ENCODE data around the gene UNC119.

Gene UNC119

DNA sequence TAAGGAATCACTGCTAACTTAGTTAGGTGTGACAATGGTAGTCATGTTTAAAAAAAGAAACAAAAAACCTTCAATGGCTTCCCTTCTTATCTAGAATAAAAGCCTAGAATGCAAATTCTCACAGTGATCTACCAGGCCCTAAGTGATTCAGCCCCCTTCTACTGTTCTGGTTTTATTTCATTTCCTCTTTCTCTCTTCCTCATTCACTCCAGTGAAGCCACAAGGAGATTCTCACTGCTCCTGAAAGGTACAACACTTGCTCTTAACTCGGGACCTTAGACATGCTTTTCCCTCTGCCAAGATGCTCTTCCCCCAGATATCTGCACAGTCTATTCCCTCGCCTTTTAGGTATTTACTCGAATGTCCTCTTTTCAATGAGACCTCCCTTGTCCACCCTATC lies 15.2 kb upstream of the UNC119 start:
- DNase-seq (ENCODE audit: extremely low spot score) = no peak
- CTCF ChIA-PET = no interaction called here
- TF ChIP-seq BHLHE40 (IDR thresholded peaks at IDR 0.05; ENCODE audit: borderline replicate concordance) = no peak
- no peak for TF ChIP-seq SUZ12 (IDR thresholded peaks at IDR 0.05)
- no peak for TF ChIP-seq ZNF384 (IDR thresholded peaks at IDR 0.05)
- TF ChIP-seq L3MBTL2 (conservative IDR thresholded peaks at IDR 0.05) = no peak
- TF ChIP-seq LEF1 (IDR thresholded peaks at IDR 0.05; ENCODE audit: borderline replicate concordance) = no peak
- TF ChIP-seq SP1 (IDR thresholded peaks at IDR 0.05) = no peak
- TF ChIP-seq TARDBP (IDR thresholded peaks at IDR 0.05) = no peak
- TF ChIP-seq ELF4 (IDR thresholded peaks at IDR 0.05) = no peak
- no peak for TF ChIP-seq HDGF (IDR thresholded peaks at IDR 0.05; ENCODE audit: borderline replicate concordance)
- POLR2A ChIA-PET = no interaction called here

DNA sequence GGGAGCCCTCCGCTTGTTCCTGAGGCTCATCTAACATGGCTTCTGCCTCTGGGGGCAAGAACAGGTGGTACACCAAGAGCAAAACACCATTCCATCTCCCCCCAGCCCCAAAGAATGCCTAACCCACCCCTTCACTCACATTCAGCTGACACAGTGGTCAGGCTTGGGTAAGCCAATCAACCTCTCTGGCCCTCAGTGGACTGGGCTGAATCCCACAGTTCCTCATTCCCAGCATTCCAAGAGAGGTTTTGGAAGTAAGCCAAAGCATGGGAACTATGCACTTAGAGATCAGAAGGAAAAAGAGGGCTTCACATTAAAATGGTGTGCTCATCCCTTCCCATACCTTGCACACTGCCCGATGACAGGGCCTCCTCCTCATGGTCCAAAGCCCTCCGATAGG lies 11.1 kb upstream of the UNC119 start:
- POLR2A ChIA-PET = no interaction called here
- TF ChIP-seq FOXM1 (IDR thresholded peaks at IDR 0.05; ENCODE audit: borderline replicate concordance) = no peak
- no peak for TF ChIP-seq SUZ12 (IDR thresholded peaks at IDR 0.05)
- no peak for TF ChIP-seq LEF1 (IDR thresholded peaks at IDR 0.05; ENCODE audit: borderline replicate concordance)
- no peak for TF ChIP-seq ZNF384 (IDR thresholded peaks at IDR 0.05)
- no peak for TF ChIP-seq BHLHE40 (IDR thresholded peaks at IDR 0.05; ENCODE audit: borderline replicate concordance)
- TF ChIP-seq NFRKB (IDR thresholded peaks at IDR 0.05) = no peak
- TF ChIP-seq, protein P1, sequence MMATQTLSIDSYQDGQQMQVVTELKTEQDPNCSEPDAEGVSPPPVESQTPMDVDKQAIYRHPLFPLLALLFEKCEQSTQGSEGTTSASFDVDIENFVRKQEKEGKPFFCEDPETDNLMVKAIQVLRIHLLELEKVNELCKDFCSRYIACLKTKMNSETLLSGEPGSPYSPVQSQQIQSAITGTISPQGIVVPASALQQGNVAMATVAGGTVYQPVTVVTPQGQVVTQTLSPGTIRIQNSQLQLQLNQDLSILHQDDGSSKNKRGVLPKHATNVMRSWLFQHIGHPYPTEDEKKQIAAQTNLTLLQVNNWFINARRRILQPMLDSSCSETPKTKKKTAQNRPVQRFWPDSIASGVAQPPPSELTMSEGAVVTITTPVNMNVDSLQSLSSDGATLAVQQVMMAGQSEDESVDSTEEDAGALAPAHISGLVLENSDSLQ (IDR thresholded peaks at IDR 0.05) = no peak
- TF ChIP-seq ELF4 (IDR thresholded peaks at IDR 0.05) = no peak
- TF ChIP-seq FOXK2 (IDR thresholded peaks at IDR 0.05) = no peak
- TF ChIP-seq FOXA1 (IDR thresholded peaks at IDR 0.05) = no peak
- TF ChIP-seq ARNT (IDR thresholded peaks at IDR 0.05) = no peak
- no peak for TF ChIP-seq CTBP1 (IDR thresholded peaks at IDR 0.05; ENCODE audit: borderline replicate concordance)
- DNase-seq (ENCODE audit: extremely low spot score) = no peak
- CTCF ChIA-PET = no interaction called here

DNA sequence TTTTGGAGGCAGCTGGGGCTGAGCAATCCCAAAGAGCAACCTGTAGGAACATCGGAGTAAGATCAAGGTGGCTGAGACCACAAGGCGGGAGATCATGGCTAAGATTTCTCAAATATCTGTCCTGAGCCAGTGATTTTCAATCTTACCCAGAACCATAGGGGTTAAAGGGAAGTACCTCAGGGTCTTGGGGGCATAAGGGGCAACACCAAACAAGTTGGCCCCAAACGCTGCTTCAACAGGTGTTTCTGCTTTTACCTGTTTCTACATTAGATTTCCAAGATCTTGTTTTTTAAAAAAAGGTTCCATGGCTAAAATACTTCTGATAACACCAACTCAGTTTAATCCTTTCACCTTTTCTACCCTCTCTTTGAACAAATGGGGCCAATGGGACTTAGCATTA lies 2.6 kb upstream of the UNC119 start:
- ChIA-PET CTCF (no interaction called here), POLR2A (interaction anchor here (7.0 kb wide), 1 partner anchor 16 kb away, joined by 35 read pairs; the partner anchor contains the start of gene PIGS)
- DNase-seq (ENCODE audit: extremely low spot score) = no peak
- TF ChIP-seq FOXM1 (IDR thresholded peaks at IDR 0.05; ENCODE audit: borderline replicate concordance) (no peak), ARNT (IDR thresholded peaks at IDR 0.05) (no peak), LEF1 (IDR thresholded peaks at IDR 0.05; ENCODE audit: borderline replicate concordance) (no peak), TARDBP (IDR thresholded peaks at IDR 0.05) (no peak), ZNF384 (IDR thresholded peaks at IDR 0.05) (no peak), FOXA1 (IDR thresholded peaks at IDR 0.05) (no peak), FOXK2 (IDR thresholded peaks at IDR 0.05) (no peak), SUZ12 (IDR thresholded peaks at IDR 0.05) (no peak), HDGF (IDR thresholded peaks at IDR 0.05; ENCODE audit: borderline replicate concordance) (no peak), L3MBTL2 (conservative IDR thresholded peaks at IDR 0.05) (no peak), NFRKB (IDR thresholded peaks at IDR 0.05) (no peak), CTBP1 (IDR thresholded peaks at IDR 0.05; ENCODE audit: borderline replicate concordance) (no peak), ELF4 (IDR thresholded peaks at IDR 0.05) (no peak), BHLHE40 (IDR thresholded peaks at IDR 0.05; ENCODE audit: borderline replicate concordance) (no peak), SP1 (IDR thresholded peaks at IDR 0.05) (no peak)
- TF ChIP-seq, protein P1 (IDR thresholded peaks at IDR 0.05) = no peak

DNA sequence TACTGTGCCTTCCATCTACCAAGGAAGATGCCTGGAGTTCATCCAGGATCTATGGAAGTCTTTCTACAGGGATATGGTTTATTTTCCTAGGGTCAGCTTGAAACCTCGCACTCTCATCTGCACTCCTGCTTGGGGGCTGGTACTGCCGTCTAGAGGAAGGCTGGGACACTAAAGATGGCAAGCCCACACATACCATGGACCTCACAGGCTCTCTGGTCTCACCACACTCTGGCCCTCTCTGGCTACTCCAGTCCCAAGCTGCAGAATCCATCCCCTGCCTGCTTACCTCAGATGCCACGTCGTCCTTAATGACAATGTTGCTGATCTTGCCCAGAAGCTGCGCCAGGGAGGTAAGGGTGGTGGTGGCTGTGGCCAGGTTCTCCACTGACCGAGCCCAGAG lies 2.1 kb upstream of the UNC119 start:
- DNase-seq (ENCODE audit: extremely low spot score) = no peak
- TF ChIP-seq NFRKB (IDR thresholded peaks at IDR 0.05) (no peak), FOXM1 (IDR thresholded peaks at IDR 0.05; ENCODE audit: borderline replicate concordance) (no peak), FOXK2 (IDR thresholded peaks at IDR 0.05) (no peak), TARDBP (IDR thresholded peaks at IDR 0.05) (no peak), ELF4 (IDR thresholded peaks at IDR 0.05) (no peak), CTBP1 (IDR thresholded peaks at IDR 0.05; ENCODE audit: borderline replicate concordance) (no peak), FOXA1 (IDR thresholded peaks at IDR 0.05) (no peak), BHLHE40 (IDR thresholded peaks at IDR 0.05; ENCODE audit: borderline replicate concordance) (no peak), SUZ12 (IDR thresholded peaks at IDR 0.05) (no peak), L3MBTL2 (conservative IDR thresholded peaks at IDR 0.05) (no peak), ARNT (IDR thresholded peaks at IDR 0.05) (no peak), HDGF (IDR thresholded peaks at IDR 0.05; ENCODE audit: borderline replicate concordance) (no peak), SP1 (IDR thresholded peaks at IDR 0.05) (no peak), LEF1 (IDR thresholded peaks at IDR 0.05; ENCODE audit: borderline replicate concordance) (no peak)
- TF ChIP-seq, protein P1 (IDR thresholded peaks at IDR 0.05) = no peak
- ChIA-PET POLR2A (interaction anchor here (7.0 kb wide), 1 partner anchor 17 kb away, joined by 35 read pairs; the partner anchor contains the start of gene PIGS), CTCF (no interaction called here)

DNA sequence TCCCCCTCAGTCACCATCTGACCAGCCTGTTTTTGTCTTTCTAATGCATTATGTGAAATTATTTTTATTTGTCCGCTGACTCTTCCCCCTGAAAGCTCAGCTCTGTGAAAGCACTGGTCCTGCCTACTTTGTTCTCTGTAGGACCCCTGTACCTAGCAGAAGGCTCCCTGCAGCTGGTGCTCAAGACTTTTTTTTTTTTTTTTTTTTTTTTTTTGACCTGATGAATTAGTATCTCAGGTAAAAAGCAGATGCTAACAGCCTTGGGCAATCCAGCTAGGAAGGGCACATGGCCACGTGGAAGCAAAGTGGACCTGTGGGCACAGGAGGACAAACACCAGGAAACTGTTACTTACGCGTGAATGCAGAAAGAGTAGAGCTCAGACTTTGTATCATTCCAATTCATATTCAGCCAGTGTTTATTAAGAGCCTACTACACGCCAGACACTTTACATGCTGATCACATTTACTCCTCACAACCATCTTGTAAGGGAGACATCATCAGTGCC lies 629 bp upstream of the UNC119 start:
- ChIA-PET POLR2A (interaction anchor here (0.8 to 7.0 kb wide), 4 partner anchors 13 to 54 kb away, joined by 3 to 35 read pairs (median 4); partner anchors contain the start of genes ALDOC and PIGS), CTCF (interaction anchor here (0.7 to 0.8 kb wide), 2 partner anchors 196 to 903 kb away, joined by 3 to 4 read pairs; no protein-coding TSS in a partner anchor)
- DNase-seq (ENCODE audit: extremely low spot score) = no peak
- TF ChIP-seq SP1 (IDR thresholded peaks at IDR 0.05) (no peak), ARNT (IDR thresholded peaks at IDR 0.05) (no peak), TARDBP (IDR thresholded peaks at IDR 0.05) (no peak), FOXA1 (IDR thresholded peaks at IDR 0.05) (no peak), FOXK2 (IDR thresholded peaks at IDR 0.05) (no peak), L3MBTL2 (conservative IDR thresholded peaks at IDR 0.05) (no peak), NFRKB (IDR thresholded peaks at IDR 0.05) (no peak), SUZ12 (IDR thresholded peaks at IDR 0.05) (no peak), BHLHE40 (IDR thresholded peaks at IDR 0.05; ENCODE audit: borderline replicate concordance) (no peak), FOXM1 (IDR thresholded peaks at IDR 0.05; ENCODE audit: borderline replicate concordance) (no peak), HDGF (IDR thresholded peaks at IDR 0.05; ENCODE audit: borderline replicate concordance) (no peak), LEF1 (IDR thresholded peaks at IDR 0.05; ENCODE audit: borderline replicate concordance) (no peak)
- TF ChIP-seq, protein P1 (IDR thresholded peaks at IDR 0.05) = no peak

All from HEK293T (cell line).